Muscle layer of duodenum (tissue), 2 donors: Measurements from ENCODE around the gene KCNH6.

Experiments
- H3K27ac ChIP-seq: one replicate; pipeline ENCODE4 v1.7.0; 2013; ENCODE audit warnings: mild to moderate bottlenecking, low read length
- H3K27me3 ChIP-seq: one replicate; pipeline ENCODE4 v1.7.0; 2013; ENCODE audit warnings: low read depth, mild to moderate bottlenecking, control low read depth, low read length
- H3K36me3 ChIP-seq, 2 donors: one replicate each; pipeline ENCODE4 v1.7.0; 2013; ENCODE audit warnings: low read length in 2 of 2, control low read depth in 1 of 2, mild to moderate bottlenecking in 1 of 2; ENCODE audit not compliant: insufficient read depth in 2 of 2, control insufficient read depth in 1 of 2
- H3K4me1 ChIP-seq, 2 donors: one replicate each; pipeline ENCODE4 v1.7.0; 2013; ENCODE audit warnings: low read length in 2 of 2, mild to moderate bottlenecking in 2 of 2, control low read depth in 1 of 2, moderate library complexity in 1 of 2; ENCODE audit not compliant: insufficient read depth in 2 of 2, control insufficient read depth in 1 of 2
- H3K4me3 ChIP-seq, 2 donors: one replicate each; pipeline ENCODE4 v1.7.0; 2013; ENCODE audit warnings: low read length in 2 of 2, low read depth in 1 of 2, mild to moderate bottlenecking in 1 of 2
- H3K9me3 ChIP-seq, 2 donors: one replicate each; pipeline ENCODE4 v1.7.0; 2013; ENCODE audit warnings: low read length in 2 of 2, control low read depth in 1 of 2, mild to moderate bottlenecking in 1 of 2; ENCODE audit not compliant: control insufficient read depth in 1 of 2
- donor health status: healthy.

The KCNH6 gene

DNA sequence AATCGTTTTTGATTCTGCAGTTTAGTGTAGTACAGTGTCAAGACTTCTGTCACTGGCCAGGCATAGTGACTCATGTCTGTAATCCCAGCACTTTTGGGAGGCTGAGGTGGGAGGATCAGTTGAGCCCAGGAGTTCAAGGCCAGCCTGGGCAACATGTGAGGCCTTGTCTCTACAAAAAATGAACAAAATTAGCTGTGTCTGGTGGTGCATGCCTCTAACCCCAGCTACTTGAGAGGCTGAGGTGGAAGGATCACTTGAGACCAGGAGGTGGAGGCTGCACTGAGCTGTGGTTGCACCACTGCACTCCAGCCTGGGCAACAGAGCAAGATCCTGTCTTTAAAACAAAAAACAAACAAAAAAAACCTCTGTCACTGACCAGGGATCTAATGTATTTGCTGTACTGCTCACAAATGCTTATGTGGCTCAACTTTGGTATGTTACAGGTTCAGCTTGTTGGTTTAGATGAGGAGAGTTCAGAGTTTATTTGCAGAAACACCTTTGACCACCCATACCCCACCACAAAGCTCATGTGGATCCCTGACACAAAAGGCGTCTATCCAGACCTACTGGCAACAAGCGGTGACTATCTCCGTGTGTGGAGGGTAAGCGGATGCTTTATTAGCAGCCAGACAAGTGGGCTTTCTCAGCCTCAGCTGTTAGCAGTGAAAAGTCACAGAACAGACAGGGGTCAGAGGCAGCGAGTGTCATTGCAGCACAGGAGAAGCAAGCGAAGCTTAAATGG, 55.0 kb downstream of the KCNH6 start:
- Histone ChIP-seq H3K4me1 (no peaks in the 10 kb centered on the region), H3K4me3 (no peak overlapping the region), H3K9me3 (no peaks in the 10 kb centered on the region), H3K27me3 (no peaks in the 10 kb centered on the region), H3K36me3 (peaks cover 29 to 33% of the 10 kb centered on the region in 2 donors), H3K27ac (no peak overlapping the region)

GRCh38 chr17:63578769-63579111, 55.6 kb downstream of the KCNH6 start:
- Histone ChIP-seq H3K4me1 (no peaks in the 10 kb centered on the region), H3K9me3 (no peaks in the 10 kb centered on the region), H3K36me3 (peaks cover 35 to 39% of the 10 kb centered on the region in 2 donors), H3K27ac (no peak overlapping the region), H3K27me3 (no peaks in the 10 kb centered on the region), H3K4me3 (no peak overlapping the region)

- Histone ChIP-seq H3K4me1 (no peaks in the 10 kb centered on the region), H3K9me3 (no peaks in the 10 kb centered on the region), H3K27ac (no peak overlapping the region), H3K27me3 (no peaks in the 10 kb centered on the region), H3K36me3 (peaks cover 41 to 47% of the 10 kb centered on the region in 2 donors), H3K4me3 (no peak overlapping the region)
Measured at GRCh38 chr17:63579633-63580032, 56.5 kb downstream of the KCNH6 start.

DNA sequence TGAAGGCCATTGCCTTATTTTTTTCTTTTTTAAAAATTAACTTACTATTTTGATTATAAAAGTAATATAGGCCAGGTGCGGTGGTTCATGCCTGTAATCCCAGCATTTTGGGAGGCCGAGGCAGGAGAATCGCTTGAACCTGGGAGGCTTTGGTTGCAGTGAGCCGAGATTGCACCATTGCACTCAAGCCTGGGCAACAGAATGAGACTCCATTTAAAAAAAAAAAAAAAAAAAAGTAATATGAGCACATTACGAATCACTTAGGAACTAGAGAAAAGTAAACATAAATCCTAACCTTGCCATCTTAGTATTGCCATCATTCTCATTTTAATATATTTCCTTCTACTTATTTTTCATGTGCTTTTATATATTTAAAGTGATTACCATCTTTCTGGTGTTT, 64.6 kb downstream of the KCNH6 start:
- Histone ChIP-seq H3K4me1 (no peaks in the 10 kb centered on the region), H3K4me3 (no peak overlapping the region), H3K36me3 (peaks cover 63 to 87% of the 10 kb centered on the region in 2 donors), H3K27ac (no peak overlapping the region), H3K9me3 (no peaks in the 10 kb centered on the region), H3K27me3 (no peaks in the 10 kb centered on the region)

DNA sequence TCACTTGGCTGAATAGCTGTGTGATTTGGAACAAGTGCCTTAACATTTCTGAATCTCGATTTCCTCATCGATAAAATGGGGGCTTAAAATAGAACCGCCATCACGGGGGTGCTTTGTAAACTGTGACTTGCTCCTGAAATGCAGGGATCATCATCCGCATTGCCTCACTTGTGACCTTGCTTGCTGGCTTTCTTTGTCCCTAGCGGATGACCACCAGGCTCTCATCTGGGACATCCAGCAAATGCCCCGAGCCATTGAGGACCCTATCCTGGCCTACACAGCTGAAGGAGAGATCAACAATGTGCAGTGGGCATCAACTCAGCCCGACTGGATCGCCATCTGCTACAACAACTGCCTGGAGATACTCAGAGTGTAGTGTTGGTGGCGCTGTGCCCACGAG, 65.6 kb downstream of the KCNH6 start:
- H3K4me3 ChIP-seq, result no peak overlapping the region
- no peaks in the 10 kb centered on the region for H3K9me3 ChIP-seq
- no peaks in the 10 kb centered on the region for H3K27me3 ChIP-seq
- H3K27ac ChIP-seq, result no peak overlapping the region
- H3K36me3 ChIP-seq, result peaks cover 57 to 77% of the 10 kb centered on the region in 2 donors
- no peaks in the 10 kb centered on the region for H3K4me1 ChIP-seq

DNA sequence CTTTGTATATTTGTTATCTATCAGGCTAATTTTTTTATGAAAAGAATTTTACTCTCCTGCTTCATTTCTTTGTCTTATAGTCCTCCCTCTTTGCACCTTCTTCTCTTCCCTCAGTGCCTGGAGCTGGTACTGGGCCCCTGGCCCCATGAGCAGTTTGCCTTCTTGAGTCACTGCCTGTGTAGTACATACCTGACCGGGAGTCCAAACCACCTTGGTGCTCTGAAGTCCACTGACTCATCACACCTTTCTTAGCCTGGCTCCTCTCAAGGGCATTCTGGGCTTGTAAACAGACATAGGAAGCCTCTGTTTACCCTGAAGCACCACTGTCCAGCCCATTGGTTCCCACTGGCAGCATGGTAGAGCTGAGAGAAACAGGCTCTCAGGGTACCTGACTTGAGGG, 66.5 kb downstream of the KCNH6 start:
- H3K4me3 ChIP-seq, result no peak overlapping the region
- H3K27ac ChIP-seq, result no peak overlapping the region
- H3K4me1 ChIP-seq, result no peaks in the 10 kb centered on the region
- no peaks in the 10 kb centered on the region for H3K9me3 ChIP-seq
- no peaks in the 10 kb centered on the region for H3K27me3 ChIP-seq
- H3K36me3 ChIP-seq, result peaks cover 51 to 69% of the 10 kb centered on the region in 2 donors

DNA sequence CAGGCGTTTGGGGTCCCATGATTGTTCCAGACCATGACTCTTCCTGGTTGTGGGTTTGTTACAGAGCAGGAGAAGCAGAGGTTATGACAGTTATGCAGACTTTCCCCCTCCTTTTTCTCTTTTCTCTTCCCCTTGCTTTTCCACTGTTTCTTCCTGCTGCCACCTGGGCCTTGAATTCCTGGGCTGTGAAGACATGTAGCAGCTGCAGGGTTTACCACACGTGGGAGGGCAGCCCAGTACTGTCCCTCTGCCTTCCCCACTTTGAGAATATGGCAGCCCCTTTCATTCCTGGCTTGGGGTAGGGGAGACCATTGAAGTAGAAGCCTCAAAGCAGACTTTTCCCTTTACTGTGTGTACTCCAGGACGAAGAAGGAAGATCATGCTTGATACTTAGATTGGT, 69.6 kb downstream of the KCNH6 start:
- H3K4me3 ChIP-seq, result no peak overlapping the region
- peaks cover 32 to 41% of the 10 kb centered on the region in 2 donors for H3K36me3 ChIP-seq
- no peaks in the 10 kb centered on the region for H3K27me3 ChIP-seq
- no peak overlapping the region for H3K27ac ChIP-seq
- H3K9me3 ChIP-seq, result no peaks in the 10 kb centered on the region
- no peaks in the 10 kb centered on the region for H3K4me1 ChIP-seq

GRCh38 chr17:63595132-63595531, 72.0 kb downstream of the KCNH6 start:
- H3K4me1 ChIP-seq, result peaks cover 2% of the 10 kb centered on the region in 2 donors
- H3K9me3 ChIP-seq, result no peaks in the 10 kb centered on the region
- H3K4me3 ChIP-seq, result no peak overlapping the region
- no peaks in the 10 kb centered on the region for H3K27me3 ChIP-seq
- no peak overlapping the region for H3K27ac ChIP-seq
- peaks cover 19 to 22% of the 10 kb centered on the region in 2 donors for H3K36me3 ChIP-seq
